Right renal pelvis (tissue), 4 donors: ENCODE data around the gene ALDOB. TPM values are rescaled to one million over a fixed set of nuclear protein-coding genes. Genes with fewer than 3 reads are reported as not detected.

Experiments used
- DNase-seq, 4 donors: peaks; one replicate each; pipeline ENCODE4 v3.0.0-alpha.2; 2013; ENCODE audit warnings: low read depth in 4 of 4, low spot score in 3 of 4, missing footprints in 1 of 4
- polyA plus RNA-seq, 4 donors: library from polyadenylated mRNA; unstranded; fragments of 120-200 nt; gene quantifications; one replicate each; pipeline ENCODE4 v1.2.1, GENCODE V29; 2013; ENCODE audit not compliant: insufficient read length in 4 of 4

The ALDOB gene
- polyA plus RNA-seq, 4 donors, result 651 to 1,095 (median 808) TPM

DNA sequence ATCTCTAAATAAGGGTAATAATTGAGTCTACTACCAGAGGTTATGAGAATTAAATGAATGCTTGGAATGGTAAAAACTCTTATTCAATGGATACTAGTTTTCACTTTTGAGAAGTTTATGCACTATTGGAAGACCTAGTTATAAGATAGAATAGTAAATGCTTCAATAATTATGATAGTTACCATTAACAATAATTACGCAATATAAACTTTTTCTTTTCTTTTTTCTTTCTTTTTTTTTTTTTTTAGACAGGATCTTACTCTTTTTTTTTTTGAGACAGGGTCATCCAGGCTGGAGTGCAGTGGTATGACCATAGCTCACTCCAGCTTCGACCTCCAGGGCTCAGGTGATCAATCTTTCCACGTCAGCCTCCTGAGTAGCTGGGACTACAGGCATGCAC is 6.7 kb downstream of the ALDOB start:
- DNase-seq, result no peak

DNA sequence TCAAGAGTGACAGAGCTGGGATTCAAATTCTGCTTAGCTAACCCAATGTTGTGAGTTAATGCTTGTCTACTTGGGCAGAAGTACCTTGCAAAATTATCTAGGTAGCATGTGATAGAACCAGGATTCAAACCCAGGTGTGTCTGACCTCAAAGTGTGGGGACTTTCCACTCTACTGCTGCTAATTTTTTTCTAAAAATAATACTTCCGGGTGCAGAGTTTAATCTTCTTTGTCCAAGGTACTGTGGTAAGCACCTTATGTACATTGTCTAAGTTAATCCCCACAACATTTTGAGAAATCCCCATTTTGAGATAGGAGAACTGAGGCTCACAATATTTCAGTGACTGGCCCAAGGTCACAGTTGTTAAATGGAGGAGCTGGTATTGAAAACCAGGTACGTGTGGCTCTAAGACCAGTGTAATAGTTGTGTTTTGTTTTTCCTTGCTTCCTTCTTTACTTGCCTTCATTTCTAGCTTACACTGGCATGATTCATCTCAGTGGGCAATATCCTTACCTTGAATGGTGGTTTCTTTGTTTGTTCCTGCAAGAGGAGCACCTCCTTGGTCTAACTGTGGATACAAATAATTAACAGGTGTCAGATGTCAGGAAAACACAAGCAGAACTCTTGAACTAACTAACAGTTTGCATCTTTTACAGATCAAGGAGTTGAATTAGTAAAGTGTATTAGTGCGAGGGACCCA is 7.5 kb downstream of the ALDOB start:
- no peak for DNase-seq

DNA sequence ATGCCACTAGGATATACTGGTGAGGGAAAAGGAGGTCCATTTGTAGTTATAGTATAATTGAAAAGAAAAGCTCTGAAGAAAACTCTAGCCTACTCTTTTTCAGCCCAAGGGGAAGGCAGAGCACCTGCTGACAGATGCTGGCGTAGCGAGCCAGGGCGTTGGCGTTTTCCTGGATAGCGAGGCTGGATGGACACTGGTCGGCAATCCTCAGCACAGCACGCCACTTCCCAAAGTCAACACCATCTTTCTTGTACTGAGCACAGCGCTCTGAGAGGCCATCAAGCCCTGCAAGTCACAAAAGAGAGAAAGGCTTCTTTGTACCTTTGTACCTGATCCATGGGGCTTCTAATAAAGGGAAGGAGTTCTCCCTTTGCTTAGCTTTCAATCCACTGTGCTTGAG is 8.2 kb downstream of the ALDOB start:
- DNase-seq, result no peak

DNA sequence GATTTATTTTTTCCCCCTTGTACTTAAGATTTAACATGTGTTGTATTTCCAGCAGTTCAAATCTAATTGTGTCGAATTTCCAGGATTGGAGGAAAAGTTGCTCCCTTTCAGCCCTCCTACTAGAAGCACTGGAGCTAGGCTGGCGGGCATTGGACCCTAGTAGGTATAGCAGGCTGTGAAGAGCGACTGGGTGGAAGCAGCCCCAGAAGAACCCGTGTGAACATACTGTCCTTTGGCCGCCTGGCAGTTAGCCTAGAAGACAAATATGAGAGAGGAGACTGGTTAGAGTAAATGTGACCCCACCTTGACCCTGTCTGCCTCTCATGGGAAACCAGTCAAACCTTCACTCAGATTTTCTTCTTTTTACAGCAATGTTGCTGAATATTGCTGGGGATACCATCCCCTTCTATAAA is 13.9 kb downstream of the ALDOB start:
- no peak for DNase-seq

DNA sequence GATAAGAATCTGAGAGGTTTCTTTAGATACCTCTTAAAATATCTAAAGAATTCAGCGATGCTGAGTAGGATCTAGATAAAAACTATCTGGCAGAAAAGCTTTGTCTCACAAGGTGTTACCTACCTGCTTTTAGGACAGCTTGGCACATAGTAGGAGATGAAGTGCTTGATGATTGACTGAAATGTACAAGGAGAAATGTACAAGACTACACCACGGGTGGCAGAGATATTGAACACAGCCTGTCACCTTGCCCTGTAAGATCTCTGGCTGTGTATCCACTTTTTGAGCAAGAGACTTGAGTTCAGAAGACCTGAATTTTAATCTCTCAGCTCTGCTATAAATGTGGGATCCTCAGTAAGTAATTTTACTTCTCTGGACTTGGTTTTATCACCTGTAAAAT is 15.7 kb downstream of the ALDOB start:
- no peak for DNase-seq

DNA sequence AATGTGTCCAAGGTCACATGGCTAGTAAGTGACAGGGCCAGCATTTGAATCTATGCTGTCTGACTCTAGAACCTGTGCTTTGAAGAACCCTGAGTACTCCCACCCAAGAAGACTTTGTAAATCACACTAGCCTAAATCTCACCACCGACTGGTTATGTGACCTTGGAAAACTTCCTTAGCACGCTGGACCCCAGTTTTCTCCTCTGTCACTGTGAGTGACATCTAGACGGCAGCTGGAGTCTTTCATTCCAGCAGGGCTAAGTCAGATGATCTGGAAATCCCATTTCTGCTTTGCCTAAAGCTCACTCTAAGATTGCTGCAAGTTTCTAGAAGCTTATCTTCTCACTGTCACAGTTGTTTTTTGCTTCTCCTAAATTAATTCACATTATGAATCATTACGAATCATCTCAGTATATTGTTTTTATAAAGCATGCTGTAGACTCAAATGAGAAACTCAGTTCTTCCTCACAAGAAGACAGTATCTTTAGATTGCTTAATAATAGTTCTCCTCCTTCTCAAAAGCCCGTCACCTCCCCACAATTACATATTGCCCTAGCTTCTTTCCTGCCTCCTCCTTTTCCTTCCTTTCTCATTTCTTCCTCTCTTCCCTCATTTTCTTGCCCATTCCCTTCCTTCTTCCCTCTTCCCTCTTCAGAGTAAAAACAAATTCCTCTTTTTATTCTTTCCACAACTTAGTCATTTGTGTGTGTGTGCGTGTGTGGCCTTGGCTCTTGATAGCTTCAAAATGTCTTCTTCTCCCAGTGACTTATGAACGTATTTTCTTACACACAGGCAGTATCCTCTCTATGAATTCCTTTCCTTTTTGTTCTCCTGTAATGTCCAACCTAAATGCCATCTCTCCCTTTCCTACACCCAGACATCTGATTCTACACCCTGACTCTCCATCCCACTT is 16.8 kb downstream of the ALDOB start:
- DNase-seq, result no peak

DNA sequence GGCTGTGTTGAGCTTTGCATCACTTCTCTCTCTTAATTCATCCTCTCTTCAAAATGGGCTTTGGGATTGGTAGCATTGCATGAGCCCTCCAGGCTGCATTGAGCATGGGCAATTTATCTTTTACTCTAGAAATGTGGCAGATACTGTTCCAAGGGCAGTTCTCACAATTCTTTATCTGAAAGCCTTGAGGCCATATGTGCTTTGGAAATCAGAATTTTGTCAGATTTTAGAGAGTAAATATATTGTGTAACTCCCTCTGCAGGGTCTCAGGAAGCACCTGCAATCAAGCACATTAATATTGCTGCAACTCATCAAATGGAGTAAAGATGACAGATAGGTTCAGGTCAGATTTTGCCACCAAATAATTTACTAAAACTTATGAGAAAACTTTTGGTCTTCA is 17.6 kb downstream of the ALDOB start:
- no peak for DNase-seq

DNA sequence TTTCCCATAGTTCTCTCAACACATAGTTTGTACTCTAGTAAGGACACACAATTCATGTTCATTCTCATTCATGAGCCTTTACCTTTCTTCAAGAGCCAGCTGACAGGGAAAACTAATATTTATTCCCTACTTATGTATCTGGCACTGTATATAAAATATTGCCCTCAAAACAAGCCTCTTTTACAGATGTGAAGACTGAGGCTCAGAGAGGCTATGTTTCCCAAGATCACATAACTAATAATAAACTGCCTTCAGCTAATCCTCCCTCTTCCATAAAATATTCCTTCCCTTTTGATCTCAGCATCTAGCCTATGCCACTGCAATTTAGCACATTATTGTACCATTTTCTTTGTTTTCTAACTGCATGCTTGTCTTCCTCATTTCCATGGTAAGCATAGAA is 18.2 kb downstream of the ALDOB start:
- no peak for DNase-seq

DNA sequence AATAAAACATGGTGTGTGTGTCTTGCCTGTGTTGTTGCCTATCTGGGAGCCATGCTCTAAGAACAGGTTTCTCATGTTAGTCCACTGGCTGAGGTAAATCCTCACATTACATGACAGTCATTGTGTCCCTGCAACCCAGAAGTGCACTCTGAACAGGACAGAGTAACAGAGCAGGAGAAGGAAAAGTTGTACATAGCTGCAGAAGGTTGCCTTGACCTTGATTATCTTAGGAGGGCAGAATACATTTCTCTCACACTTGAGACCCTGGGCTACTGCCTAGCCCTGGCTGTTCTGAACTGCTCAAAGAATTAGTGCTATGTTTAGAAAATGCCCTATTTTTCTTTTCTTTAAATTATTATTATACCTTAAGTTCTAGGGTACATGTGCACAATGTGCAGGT is 20.0 kb downstream of the ALDOB start:
- DNase-seq, result no peak

DNA sequence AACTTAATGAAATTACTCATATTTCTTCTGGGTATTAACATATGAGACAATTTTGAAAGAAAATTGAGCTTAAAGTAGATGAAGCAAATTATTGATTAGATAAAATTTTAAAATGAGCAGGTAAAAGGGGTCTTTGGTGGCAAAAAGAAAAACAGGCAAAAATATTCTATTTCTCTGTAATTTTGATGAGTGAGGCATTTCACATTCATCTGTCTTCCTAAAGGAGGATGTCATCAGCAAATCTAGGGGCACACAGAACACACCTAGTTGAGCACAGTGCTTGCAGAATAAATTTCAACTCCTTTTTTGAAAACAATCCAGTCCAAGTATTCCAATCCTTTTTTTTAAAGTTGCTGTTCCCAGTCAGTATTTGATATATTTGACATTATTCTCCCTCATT is 20.7 kb downstream of the ALDOB start:
- DNase-seq, result no peak

DNA sequence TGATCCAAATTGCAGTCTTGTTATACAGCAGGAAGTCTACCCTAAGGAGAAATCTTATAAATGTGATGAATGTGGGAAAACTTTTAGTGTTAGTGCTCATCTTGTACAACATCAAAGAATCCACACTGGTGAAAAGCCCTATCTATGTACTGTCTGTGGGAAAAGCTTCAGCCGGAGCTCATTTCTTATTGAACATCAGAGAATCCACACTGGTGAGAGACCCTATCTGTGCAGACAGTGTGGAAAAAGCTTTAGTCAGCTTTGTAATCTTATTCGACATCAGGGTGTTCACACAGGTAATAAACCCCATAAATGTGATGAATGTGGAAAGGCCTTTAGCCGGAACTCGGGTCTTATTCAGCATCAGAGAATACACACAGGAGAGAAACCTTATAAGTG is 26.5 kb downstream of the ALDOB start:
- no peak for DNase-seq

DNA sequence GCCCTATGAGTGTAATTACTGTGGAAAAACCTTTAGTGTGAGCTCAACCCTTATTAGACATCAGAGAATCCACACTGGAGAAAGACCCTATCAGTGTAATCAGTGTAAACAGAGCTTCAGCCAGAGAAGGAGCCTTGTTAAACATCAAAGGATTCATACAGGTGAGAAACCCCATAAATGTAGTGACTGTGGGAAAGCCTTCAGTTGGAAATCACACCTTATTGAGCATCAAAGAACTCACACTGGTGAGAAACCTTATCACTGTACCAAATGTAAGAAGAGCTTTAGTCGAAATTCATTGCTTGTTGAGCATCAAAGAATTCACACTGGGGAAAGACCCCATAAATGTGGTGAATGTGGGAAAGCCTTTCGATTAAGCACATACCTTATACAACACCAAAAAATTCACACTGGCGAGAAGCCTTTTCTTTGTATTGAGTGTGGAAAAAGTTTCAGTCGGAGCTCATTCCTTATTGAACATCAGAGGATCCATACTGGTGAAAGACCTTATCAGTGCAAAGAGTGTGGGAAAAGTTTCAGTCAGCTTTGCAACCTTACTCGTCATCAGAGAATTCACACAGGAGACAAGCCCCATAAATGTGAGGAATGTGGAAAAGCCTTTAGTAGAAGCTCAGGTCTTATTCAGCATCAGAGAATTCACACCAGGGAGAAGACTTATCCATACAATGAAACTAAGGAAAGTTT is 27.0 kb downstream of the ALDOB start:
- DNase-seq, result no peak

DNA sequence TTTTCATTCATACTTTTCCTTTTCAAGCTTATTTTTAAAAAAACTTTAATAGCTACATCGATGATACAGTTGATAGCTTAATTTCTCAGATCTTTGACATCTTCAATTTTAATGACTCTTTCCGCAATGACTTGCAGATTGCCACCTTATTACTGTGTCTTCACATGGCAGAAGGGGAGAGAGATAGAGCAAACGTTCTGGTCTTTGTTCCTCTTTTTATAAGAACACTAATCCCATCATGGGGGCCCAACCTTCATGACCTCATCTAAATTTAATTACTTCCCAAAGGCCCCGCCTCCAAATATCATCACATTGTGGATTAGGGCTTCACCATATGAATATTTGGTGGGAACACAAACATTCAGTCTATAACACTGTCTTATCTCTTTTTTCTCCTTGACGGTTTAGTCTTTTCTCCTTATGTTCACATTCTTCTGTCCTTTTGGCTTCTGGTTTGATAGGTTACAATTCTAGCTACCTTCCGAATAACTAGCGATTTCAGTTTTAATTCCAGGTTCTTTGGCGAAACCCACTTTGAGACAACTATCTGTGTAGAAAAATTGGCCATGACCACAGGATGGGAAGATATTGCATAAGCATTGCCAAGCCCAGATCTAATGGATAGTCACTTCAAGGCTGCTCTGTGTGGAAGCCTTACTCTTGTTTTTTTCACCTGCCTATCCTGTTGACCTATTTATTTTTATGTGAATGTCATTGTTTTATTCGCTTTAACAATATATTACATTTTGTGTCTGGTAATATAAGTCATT is 31.9 kb downstream of the ALDOB start:
- no peak for DNase-seq

DNA sequence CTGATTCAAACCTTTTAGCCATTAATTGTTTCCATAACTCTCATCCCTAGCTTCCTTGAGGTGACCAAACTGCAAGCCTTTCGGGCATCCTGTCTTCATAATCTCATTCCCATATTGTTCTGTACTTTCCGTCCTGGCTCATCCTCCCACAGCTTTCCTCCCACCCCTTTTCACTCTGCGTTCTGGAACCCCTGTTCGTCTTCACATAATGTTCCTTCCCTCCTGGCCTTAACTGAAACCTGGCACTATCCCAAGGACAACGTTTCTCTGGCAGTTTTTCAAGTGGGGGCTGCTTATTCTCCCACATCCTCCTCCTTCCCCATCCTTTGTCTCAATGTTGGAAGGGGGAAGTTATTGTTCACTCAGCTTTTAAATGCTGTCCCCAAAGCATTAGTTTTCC is 35.5 kb downstream of the ALDOB start:
- no peak for DNase-seq

DNA sequence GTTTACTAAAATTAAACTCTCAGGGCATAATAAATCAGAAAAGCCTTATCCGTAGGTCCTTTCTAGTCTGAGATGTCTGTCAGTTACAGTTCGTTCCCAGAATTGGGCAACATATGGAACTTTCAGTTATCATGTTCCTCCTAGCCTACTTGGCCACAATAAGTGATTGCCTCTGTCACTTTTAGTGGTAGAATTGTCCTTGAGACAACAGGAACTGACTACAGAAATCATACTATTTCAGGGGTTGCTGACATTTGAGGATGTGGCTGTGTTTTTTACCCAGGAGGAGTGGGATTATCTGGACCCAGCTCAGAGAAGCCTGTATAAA is 36.0 kb downstream of the ALDOB start:
- no peak for DNase-seq

DNA sequence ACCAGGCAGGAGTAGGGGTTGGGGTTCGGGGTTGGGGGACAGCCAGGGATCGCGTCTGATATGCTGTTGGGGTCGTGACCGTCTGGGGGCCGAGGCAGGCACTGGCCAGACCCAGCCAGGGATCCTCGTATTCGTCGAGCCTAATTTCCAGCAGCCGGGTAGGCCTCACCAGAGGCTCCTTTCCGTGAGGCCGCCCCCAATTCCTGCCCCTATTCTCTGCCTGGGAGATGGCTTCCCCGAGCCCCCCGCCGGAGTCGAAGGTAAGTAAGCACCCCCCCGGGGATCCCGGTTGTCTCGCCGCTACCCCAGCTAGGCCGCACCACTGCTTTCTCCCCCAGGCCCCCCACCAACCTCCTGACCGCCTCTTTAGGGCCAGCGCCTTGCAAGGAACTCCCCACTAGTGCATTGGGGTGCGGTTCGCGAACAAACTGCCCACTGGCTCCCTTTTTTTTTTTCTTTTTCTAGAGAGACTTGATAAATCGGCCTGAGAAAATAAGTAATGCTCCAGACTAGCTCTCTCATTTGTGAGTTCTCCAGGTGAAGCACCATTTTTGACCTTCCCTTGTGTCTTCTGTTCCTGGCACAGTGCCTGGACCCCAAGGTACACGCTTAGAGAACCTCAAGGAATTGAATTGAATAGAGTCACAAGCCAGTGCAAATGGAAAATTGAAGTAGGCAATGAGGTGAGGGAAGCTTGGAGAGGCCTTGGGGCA is 36.5 kb downstream of the ALDOB start:
- peak in 2 of 4 donors; percentile 27 to 28 for DNase-seq

DNA sequence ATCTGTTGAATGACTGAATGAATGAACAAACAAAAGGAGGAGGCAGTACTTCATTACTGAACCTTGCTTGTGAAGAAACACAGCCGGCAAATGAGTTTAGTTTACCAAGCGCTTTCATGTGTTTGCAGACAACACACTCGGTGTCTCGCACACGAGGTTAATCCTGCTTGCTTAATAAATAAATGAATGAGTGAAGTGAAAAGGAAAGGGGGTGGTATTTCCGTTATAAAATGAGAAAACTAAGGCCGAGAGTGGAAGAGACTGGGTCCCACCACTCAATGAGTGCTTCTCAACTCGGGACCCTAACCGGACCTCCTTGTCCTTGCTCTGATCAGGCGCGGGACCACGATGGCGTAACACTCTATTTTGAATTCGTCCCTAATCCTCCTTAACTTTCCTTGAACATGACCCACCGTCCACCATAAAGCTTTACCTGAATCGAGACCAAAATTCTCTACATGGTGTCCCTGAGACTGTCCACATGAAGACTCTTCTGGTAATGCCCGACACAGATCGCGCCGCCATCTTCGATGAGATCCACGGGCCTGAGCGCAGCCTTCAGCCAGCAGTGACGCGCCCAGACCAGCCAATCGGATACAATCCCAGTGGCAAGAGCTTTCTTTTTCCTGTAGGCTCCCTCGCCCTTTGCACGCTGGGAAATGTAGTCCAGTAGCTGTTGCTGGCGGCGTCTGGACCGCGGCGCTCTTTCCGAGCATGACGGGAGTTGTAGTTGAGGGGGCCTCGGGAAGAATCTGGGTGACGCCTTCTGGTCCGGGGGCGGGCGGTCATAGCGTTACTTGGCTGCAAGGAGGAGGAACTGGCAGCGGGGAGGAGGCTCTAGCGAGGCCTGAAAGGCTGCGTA is 37.3 kb downstream of the ALDOB start, which contains the start of the genes MRPL50 and ZNF189:
MRPL50 (minus strand) TSS at position 551 of the 862 bp plus-strand sequence; CDS start at position 525, 26 bp downstream.
ZNF189 (plus strand) TSS at position 784 of the 862 bp plus-strand sequence. CDS start 306 bp downstream, outside the sequence.
- peak; percentile 92 to 99 (median 97) for DNase-seq

DNA sequence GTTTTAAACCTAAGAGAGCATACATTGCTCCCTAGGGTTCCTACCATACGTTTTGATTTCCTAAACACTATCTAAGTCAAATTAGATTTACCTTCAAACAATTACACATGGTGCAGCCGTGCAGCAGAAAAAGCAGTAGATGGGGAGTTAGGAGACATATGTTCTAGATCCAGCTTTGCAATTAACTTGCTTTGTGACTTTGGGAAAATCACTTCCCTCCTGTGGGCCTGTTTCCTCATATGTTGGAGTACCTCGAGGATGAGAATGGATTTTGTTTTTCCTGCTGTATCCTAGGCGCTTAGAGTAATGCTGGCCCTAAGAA is 37.9 kb downstream of the ALDOB start:
- no peak for DNase-seq

DNA sequence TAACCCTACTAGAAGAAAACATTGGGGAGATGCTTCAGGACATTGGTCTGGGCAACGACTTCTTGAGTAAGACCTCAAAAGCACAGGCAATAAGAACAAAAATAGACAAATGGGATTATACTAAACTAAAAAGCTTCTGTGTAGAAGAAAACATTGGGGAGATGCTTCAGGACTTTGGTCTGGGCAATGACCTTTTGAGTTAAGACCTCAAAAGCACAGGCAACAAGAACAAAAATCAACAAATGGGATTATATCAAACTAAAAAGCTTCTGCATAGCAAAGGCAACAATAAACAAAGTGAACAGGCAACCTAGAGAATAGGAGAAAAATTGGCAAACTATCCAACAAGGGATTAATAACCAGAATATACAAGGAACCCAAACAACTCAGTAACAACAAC is 40.9 kb downstream of the ALDOB start:
- no peak for DNase-seq
